PC-3 (cell line): Measurements from ENCODE around the gene POLR3C.

Experiments used
- CTCF ChIP-seq: fragments of 300-600 bp; sonication (generic); conservative IDR thresholded peaks from 2 replicates; pipeline ENCODE4 v1.5.1; 2017; ENCODE audit warnings: antibody characterized with exemption, low read depth, mild to moderate bottlenecking, low read length
- EZH2 ChIP-seq: fragments of 300-600 bp; sonication (generic); IDR thresholded peaks from one replicate; pipeline ENCODE4 v1.6.1; 2017; ENCODE audit warnings: antibody characterized with exemption, mild to moderate bottlenecking, low read length; ENCODE audit not compliant: unreplicated experiment

GRCh38 chr1:145795257-145795881 is 28.6 kb upstream of the POLR3C start:
- TF ChIP-seq EZH2 = no peak
- TF ChIP-seq CTCF = no peak
